ENCODE measurements around the gene NKX2-1. TPM values are rescaled to one million over a fixed set of nuclear protein-coding genes. Genes with fewer than 3 reads are reported as not detected.

NKX2-1 gene
- total RNA-seq, 1 experiment from 2014 or later, result not detected

DNA sequence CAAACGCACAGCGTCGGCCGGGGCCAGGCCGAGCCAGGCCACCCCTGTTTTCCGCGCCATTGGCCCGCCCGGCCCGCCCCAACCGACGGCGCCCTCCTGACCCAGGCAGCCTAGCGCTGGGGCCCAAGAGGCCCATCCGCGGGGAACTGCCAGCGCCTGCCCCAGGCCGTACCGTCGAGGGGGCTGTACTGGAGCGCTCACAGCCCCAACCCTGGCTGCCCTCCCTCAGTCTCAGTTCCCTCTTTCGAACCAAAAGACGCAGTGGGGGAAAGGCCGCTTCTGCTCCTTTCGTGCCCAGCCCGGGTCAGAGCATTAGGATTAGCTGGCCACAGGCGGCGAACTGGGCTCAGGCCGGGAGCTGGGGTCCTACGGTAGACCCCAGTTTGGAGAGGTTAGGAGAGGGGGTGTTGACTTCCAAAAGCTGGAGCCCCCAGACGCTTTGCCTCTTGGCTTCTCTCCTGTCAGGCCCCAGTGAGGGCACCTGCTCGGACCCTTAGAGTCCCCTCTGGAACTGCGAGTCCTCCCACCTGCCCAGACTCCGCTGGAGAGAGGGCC lies 1.9 kb downstream of the NKX2-1 start:
- no peak for DNase-seq (ENCODE audit: low read depth)

DNA sequence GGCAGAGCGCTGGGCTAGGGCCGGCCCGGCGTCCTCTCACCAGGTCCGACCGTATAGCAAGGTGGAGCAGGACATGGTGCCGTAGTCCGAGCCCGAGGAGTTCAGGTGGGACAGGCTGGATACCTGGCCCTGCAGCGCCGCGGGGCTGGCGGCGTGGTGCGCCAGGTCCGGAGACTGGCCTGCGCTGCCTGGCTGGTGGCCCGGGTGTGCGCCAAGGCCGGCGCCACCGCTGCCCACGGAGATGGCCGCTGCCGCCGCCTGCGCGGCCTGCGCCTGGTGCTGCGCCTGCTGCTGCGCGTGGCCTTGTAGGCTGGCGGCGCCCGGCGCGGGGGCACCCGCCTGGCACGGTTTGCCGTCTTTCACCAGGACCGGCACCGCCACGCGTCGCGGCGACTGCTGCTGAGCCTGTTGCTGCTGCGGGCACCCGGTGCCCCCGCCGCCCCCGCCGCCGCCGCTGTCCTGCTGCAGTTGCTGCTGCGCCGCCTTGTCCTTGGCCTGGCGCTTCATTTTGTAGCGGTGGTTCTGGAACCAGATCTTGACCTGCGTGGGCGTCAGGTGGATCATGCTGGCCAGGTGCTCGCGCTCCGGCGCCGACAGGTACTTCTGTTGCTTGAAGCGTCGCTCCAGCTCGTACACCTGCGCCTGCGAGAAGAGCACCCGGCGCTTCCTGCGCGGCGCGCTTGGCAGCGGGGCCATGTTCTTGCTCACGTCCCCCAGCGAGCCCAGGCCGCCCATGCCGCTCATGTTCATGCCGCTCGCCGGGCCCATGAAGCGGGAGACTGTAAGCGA lies 2.6 kb downstream of the NKX2-1 start:
- DNase-seq (ENCODE audit: low read depth), result no peak

DNA sequence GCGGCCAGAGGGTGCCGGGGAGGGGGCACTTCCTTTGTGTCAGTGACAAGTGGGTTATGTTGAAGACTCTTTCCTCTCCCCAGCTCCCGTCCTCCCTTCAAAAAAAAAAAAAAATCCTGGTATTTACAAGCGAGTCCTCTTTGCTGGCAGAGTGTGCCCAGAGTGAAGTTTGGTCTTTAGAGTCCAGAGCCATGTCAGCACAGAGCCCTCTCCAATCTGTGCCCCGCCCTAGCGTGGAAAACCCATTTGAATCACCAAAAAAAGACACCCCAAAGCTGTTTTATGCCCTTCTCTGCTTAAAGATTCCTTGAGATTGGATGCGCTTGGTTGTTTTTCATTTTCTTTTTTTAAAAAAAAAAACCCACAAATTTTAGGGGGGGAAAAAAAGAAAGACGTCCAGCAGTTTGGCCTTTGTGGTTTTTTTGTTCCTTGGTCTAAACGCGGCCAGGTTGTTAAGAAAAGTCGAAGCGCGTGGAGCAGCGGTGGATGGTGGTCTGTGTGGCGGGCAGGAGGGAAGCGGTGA lies 3.3 kb downstream of the NKX2-1 start:
- DNase-seq (ENCODE audit: low read depth), result no peak

DNA sequence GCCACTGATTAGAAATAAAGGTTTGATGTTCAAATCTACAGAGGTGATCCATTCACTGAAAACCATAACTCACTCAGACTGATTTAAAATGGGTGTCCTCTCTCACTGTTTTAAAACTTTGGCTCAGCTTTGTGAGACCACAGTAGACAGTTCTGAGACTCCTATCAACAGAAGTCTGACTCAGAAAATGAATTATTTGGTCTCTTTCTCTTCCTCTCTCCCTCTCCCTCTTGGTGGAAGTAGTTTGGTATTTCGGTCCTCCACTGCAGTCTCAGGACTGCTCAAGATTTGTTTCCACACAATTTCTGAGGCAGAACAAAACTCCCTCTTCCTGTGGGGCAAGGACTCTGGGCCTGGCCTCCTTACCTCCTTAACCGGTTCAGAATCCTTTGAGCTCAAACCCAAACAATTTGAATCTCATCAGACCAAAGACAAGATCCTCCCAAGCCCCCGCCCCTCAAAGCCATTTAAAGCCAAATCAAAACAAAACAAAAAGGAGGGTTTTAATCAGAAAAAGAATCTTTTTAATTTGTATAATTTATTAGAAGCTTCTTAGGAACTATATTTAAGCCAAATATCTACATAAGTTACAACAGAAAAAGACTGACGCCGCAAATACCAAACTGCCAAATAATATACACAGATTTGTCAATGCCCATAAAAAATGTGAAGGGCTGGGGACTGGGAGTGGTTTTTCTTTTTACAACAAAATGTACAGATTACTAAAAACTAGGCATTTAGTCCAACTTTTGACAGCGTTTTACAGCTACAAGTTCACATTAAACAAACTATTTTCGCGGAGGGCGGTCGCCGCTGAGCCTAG lies 3.9 kb downstream of the NKX2-1 start:
- no peak for DNase-seq (ENCODE audit: low read depth)

DNA sequence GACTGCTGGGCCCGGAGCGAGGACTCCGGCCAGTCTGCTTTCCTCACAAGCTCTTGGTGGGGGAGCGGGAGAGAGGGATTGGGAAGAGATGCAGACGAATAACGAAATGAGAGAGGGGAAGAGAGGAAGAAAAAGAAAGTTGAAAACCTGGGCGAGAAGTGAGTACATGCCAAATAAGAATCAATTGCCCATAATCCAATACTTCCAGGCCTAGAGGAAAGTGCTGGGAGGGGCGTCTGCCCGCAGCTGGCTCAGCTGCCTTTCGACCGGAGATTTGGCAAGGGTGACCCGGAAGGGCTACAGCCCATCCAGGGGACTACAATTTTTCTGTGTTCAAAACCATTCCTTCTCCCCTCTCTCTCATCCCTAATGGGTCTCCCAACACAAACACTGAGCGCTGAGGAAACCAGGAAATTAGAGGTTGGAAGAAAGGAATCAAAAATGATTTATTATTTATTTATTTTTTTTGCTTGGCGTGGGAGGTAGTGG lies 4.9 kb downstream of the NKX2-1 start:
- no peak for DNase-seq (ENCODE audit: low read depth)

DNA sequence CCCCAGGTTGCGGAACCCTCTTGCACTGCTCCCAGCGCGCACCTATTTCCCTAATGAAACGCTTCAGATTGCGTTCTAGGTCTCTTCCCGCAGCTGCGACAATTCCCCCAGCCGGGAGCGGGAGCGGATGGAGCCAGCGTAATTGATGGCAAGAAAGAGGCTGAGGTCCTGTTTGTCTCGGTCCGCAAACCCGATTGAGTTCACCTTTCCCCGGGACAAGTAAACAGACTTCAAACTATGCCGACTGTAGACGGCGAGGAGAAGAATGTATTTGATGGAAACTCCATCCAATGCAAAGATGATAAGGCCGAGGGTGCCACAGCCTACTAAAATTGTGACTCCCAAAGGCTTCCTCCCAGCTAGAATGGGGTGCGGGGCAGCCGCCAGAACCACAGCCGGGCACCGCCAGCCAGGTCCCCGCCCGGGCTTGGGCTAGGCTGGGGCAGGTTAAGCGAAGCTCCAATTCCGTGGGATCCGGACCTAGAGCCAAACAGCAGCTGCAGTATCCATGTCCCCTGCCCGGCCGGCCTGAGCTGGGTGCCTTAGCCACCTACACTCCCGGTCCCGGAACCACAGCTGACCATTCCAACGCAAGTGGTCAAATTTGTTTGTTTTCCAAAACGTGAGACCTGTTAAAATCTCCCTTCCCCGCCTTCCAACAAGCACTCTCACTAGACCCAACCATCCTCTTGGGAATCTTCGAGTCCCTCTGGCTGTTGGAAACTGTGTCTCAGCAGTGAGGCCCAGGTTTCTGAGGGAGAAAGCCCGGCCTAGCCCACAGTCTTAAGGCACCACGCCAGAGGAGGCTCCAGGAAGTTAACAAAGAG lies 5.5 kb downstream of the NKX2-1 start:
- DNase-seq (ENCODE audit: low read depth), result no peak

DNA sequence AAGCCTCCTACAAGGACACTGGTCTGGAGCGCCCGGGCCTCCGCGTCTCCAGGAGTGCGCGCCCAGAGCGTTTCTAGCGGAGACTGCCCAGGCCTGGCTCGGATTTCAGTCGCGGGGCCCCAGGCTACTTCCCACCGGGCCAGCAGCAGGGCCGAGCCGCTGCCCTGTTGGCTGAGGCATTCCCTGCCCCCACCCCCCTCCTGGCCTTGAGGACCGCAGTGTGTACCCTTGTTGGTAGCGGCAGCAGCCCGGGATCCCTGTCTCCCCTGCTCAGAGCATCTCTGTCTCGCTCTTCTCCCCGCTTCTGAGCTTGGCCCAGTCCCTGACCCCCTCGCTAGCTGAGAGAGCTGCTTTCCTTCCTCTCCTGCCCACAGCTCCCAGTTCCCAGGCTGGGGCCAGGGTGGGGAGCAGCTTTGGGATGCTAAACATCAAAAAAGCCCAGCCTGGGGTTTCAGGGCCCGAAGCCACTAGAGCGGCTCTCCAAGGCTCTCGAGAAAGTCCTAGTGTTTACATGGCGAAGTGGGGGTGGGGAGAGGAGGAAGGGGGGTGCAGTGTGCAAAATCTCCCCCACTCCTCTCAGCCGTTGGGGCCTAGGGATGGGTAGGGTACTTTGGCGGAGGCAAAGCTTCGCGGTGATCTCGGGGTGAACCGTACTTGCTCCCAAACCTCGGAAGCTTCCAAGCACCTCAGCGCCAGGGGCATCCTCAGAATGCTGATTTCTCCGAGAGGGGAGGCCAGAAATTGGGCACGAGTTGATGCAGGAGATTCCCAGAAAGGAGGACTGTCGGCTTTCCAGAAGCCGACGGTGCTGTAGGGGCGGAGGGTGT lies 6.4 kb downstream of the NKX2-1 start:
- DNase-seq (ENCODE audit: low read depth), result no peak

DNA sequence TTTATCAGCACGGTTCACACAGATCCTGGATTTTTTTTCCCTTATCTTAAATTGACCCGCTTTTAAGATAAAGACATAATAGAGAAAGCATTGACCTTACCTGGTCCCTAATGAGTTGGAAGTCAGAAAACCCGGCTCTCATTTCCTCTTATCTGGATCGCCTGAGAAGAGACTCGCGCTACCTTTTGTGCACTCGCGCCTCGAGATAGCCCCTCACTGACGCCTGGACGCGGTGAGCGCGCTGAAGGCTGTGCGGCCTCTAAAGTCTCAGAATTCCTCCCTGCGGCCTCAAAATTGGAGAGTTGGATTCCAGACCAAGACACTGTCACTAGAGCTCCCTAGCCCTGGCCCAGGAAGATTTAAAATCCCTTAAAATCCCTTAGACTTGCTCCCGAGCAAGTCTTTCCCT lies 7.0 kb downstream of the NKX2-1 start:
- no peak for DNase-seq (ENCODE audit: low read depth)

DNA sequence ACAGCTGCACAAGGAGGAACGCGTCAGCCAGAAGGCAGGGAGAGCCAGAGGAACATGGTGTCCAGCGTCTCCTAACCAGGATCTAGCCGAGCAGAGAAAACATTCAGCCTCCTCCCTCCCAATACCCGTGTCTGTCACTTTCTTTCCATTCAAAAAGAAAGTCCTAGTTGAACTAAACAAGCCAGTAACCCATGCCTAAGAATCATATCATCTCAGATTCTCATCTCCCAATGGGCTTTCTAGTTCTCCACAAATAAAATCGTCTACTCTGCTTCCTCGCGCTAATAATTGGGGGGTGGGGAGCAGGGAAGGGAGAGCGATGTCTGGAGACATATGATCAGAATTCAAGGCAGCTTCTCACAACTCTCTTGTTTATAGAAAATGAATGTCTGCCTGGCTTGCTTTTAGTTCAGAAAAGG lies 7.4 kb downstream of the NKX2-1 start:
- no peak for DNase-seq (ENCODE audit: low read depth)

DNA sequence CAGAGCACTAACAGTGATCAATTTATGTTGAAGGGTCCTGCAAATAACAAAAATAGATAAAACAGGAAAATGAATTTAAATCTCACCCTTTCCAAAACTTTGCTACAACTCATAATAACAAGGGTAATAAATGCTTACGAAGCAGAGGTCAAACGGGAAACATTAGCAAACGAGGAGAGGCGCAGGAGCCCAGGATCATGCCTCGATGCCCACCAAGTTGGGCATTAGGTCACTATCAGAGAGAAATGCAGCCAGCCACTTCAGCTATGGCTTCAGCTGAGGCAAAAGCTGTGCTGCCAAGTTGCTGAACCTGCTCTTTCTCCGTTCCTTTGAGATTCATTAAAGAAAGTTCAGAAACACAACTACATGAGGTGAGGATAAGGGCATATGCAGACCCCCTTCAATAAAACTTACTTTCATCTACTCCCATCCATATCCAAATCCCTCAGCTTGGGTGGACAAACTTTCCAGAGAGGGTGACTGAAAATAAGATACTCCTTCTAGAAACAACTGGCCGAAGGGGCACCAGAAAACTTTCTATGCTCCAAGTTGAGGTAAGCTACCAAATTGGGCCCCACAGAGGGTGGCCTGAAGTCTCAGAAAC lies 7.9 kb downstream of the NKX2-1 start:
- DNase-seq (ENCODE audit: low read depth), result no peak

DNA sequence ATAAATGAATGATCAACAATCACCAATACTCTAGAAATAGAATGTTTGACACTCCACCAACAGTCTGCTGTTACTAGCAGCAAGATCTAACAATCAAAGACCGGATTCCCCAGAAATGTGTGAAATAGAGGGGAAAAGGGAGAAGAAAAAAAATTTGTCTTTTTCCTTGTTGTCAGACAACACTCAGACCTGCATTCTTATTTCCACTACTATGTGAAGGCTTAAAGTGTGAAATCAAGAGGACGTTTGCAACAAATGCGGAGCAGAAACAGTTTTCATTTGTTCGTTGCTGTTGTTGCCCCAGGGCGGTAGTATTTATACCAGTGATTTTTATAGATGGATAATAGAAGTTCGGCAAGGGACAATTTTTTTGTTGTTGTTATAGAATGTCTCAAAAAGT lies 9.2 kb downstream of the NKX2-1 start:
- no peak for DNase-seq (ENCODE audit: low read depth)

DNA sequence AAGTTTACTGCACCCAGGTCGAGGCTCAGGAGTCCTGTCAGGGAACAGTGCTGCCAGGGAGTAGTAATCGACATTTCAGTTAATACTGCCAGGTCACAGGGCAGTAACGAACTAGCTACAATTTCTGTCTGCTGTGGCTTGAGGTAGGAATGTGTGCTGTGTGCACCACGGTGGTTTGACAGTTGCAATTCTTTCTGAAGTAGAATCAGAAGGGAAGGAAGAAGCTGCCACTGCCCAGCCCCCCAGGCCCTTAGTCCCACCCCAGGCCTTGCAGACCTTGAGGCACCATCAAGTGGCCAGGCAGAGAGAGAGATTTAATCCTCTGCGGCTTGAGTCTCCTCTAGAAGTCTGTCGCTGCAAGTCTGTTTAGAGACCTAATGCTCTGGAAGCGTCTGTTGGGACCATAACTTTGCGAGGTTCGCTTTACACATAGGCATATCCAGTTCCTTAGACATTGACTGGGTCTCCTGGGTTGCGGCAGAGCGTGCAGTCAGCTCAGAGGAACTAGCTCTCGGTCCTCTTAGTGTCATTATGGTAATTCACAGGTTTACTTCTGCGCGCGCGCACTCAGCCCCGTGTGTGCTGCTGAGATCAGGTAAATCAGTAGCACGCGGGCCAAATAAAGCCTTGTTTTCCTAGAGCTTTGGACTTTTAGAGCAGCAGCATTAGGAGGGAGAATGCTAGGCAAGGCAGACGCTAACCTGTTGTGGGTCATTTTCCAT lies 9.8 kb downstream of the NKX2-1 start:
- DNase-seq (ENCODE audit: low read depth), result no peak

DNA sequence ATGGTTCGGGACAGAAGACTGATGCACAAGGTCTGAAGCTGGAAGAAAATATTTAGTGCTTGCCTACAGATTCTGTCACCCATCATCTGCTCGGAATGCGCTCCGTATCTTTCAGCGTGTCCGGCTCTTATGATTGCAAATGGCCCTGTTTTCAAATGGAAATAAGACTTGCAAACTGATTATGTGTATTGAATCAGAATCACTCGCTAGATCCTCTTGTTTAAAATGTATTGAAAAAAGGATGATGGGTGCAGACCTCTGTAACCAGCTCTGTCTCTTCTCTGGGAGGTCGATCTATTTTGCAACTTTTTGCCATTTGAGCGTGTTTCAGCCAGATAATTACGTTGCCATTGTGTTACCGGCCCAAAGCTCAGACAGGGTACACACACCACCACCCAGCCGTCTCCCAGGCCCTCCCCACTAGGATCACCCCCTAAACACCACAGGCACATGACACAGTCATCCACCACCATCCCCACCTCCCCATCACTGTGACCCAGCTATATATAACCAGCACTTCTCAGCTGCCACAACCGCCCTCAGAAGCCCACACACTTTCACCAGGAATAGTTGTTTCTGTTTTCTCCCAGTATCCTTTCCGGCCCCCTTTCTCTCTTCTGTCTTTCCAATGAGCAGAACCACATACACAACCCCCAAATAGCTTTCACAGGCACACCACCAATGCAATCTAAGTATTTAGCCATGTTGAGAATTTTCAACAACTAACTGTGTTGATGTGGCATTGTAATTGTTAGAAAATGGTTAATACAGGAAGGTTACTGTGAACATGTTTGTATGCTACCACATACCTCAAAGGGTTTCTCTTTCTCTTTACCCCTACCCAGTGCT lies 10.7 kb downstream of the NKX2-1 start:
- no peak for DNase-seq (ENCODE audit: low read depth)

DNA sequence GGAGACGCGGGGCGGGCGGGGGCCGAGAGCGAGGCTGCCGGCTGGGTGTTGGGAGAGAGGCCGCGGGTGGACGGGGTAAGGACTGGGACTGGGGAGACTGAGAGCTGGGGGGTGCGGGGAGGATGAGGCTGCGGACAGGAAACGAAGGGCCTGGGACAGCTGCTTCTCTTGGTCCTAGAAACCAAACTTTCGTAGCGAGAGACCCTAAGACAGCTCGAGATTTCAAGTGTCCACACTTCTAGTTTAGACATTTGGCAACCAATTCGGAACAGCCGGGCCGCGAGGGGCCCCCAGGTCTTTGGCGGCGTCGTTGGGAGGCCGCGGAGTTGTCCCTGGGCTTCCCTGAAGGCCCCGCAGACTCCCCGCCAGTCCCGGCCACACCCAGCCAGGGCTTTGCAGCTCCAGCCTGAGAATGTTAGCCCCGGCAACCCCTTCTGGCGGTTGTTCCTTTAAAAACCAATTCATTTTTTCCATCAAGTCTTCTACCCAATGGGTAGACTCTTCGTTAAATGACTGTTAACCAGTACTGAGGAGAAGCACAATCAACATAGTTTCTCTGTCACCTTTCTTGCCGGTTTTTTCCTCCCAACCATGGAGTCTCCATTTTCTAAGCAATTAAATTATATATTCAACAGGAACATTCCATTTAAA lies 11.5 kb downstream of the NKX2-1 start:
- no peak for DNase-seq (ENCODE audit: low read depth)

DNA sequence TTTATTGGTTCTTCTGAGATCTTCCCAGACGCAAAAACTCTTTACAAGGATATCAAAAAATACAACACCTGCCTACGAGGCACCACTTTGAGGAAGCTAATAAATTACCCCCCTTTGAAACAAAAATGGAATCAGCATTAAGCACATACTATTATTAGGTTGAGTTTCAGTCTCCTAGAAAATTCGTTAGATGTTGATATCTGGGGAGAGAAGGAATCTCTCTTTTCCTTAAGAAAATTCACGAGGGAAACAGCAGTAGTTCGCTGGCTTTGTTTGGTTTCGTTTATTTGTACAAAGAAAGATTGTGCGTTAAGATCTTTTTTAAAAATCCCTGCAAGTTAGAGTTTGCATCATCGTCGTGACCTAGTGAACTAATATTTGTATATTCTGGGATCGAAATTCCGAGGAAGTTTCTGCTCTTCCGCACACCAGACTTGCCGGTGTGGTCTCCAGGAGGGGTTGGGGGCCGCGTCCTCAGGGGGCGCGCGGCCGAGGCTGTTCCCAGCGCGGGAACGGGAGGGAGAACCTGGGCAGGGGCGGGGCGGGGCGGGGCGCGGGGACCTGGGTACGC lies 12.1 kb downstream of the NKX2-1 start:
- no peak for DNase-seq (ENCODE audit: low read depth)

DNA sequence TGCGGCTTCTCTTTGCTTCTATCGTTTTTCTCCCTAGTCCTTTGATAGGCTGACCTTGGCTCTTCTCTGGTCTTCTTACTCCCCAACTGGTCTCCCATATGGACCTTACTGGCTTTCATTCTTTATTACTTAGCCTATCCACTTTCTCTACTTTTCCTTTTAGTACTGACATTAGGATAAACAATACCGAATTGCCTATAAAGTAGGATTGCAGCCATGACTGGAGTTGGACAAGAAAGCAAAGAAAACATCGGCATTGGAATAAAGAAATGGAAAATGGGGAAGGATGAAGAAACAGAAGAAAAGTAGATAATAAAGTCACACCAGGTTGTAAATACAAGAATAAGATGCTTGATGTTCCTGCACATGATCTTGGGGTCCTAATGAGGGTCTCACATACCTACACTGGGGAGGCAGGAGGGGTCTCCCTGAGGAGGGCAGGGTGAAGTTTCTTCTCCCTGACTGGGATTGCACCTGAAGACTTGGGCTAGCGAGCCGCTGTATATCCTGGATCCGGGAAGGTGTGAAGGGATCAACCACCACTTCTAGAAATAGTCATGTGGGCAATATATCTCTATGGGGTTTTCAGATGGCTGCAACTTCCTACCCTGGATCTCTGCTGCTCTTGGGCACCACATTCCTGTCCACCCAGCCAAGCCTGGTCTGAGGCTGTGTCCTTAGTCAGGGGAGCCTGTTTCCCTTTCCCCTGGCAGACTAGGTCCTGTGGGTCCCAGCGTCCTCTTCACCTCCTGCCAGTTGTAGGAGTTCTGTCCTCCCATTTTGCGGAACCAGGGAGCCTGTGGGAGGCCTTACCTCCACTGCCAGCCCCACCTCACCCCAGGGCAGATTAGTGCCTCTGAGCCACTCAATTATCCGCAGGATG lies 13.1 kb downstream of the NKX2-1 start:
- no peak for DNase-seq (ENCODE audit: low read depth)
